Astrocyte (in vitro differentiated cells and primary cell): ENCODE data around the gene PLEKHA8. TPM values are rescaled to one million over a fixed set of nuclear protein-coding genes. Genes with fewer than 3 reads are reported as not detected.

ENCODE experiments used
- DNase-seq: peaks from one replicate; pipeline ENCODE4 v3.0.0-alpha.2; 2010; ENCODE audit warnings: low read depth
- FAIRE-seq: peaks from 2 replicates; lab custom pipeline; 2011; peaks lifted over from hg19 to GRCh38; lab: Jason Lieb, UNC
- H2AFZ ChIP-seq: 2 replicates; pipeline ENCODE4 v1.6.0; 2012; ENCODE audit warnings: low read depth, low read length, inconsistent platforms
- H3K27ac ChIP-seq: 2 replicates; pipeline ENCODE4 v1.5.1; 2011; ENCODE audit warnings: low read depth, low read length, inconsistent platforms
- H3K27me3 ChIP-seq: 2 replicates; pipeline ENCODE4 v1.6.0; 2011; ENCODE audit warnings: low read length, inconsistent platforms; ENCODE audit not compliant: insufficient read depth
- H3K36me3 ChIP-seq: 2 replicates; pipeline ENCODE4 v1.5.1; 2011; ENCODE audit warnings: low read length, inconsistent platforms; ENCODE audit not compliant: insufficient read depth
- H3K4me1 ChIP-seq: 2 replicates; pipeline ENCODE4 v1.5.1; 2011; ENCODE audit warnings: low read length, inconsistent platforms; ENCODE audit not compliant: insufficient read depth
- H3K4me2 ChIP-seq: 2 replicates; pipeline ENCODE4 v1.6.0; 2012; ENCODE audit warnings: low read length, inconsistent platforms
- H3K4me3 ChIP-seq: 2 replicates; pipeline ENCODE4 v1.5.1; 2011; ENCODE audit warnings: low read depth, mild to moderate bottlenecking, low read length, inconsistent platforms; ENCODE audit not compliant: insufficient read depth
- H3K79me2 ChIP-seq: 2 replicates; pipeline ENCODE4 v1.6.0; 2012; ENCODE audit warnings: mild to moderate bottlenecking, low read length, inconsistent platforms; ENCODE audit not compliant: insufficient read depth
- H3K9ac ChIP-seq: 2 replicates; pipeline ENCODE4 v1.6.0; 2012; ENCODE audit warnings: mild to moderate bottlenecking, low read length, inconsistent platforms
- H3K9me3 ChIP-seq: 2 replicates; pipeline ENCODE4 v1.5.1; 2012; ENCODE audit warnings: low read depth, mild to moderate bottlenecking, low read length, inconsistent platforms; ENCODE audit not compliant: insufficient read depth
- H4K20me1 ChIP-seq: 2 replicates; pipeline ENCODE4 v1.6.0; 2012; ENCODE audit warnings: low read length, inconsistent platforms; ENCODE audit not compliant: insufficient read depth
- H3K27ac Mint-ChIP-seq: one replicate; pipeline ENCODE4 v1.8.0; 2021; ENCODE audit warnings: mild to moderate bottlenecking, mixed read lengths; ENCODE audit not compliant: unreplicated experiment
- H3K27me3 Mint-ChIP-seq: one replicate; pipeline ENCODE4 v1.8.0; 2021; ENCODE audit warnings: low read depth, mixed read lengths; ENCODE audit not compliant: unreplicated experiment
- H3K36me3 Mint-ChIP-seq: one replicate; pipeline ENCODE4 v1.8.0; 2021; ENCODE audit warnings: low read depth, mixed read lengths; ENCODE audit not compliant: unreplicated experiment
- H3K4me1 Mint-ChIP-seq: one replicate; pipeline ENCODE4 v1.8.0; 2021; ENCODE audit warnings: low read depth, mixed read lengths; ENCODE audit not compliant: unreplicated experiment
- H3K4me3 Mint-ChIP-seq: one replicate; pipeline ENCODE4 v1.8.0; 2021; ENCODE audit warnings: mild to moderate bottlenecking, moderate library complexity, mixed read lengths; ENCODE audit not compliant: unreplicated experiment
- H3K9me3 Mint-ChIP-seq: one replicate; pipeline ENCODE4 v1.8.0; 2021; ENCODE audit warnings: mild to moderate bottlenecking, mixed read lengths; ENCODE audit not compliant: unreplicated experiment
- CTCF ChIP-seq: IDR thresholded peaks from 2 replicates; pipeline ENCODE4 v1.5.1; 2011; ENCODE audit warnings: low read depth, mild to moderate bottlenecking, inconsistent platforms, low read length, moderate library complexity; ENCODE audit not compliant: insufficient read depth
- EZH2 ChIP-seq: IDR thresholded peaks from 2 replicates; pipeline ENCODE4 v1.6.1; 2012; ENCODE audit warnings: mild to moderate bottlenecking, low read length, inconsistent platforms; ENCODE audit not compliant: insufficient read depth
- total RNA-seq: library from RNA; stranded (reverse); gene quantifications from 2 replicates; pipeline ENCODE4 v1.2.1, GENCODE V29; 2021

PLEKHA8 gene
- total RNA-seq, 1 donor from 2014 or later: 34.7 TPM

- Histone ChIP-seq H3K79me2 (no peaks in the 10 kb centered on the region), H3K4me1 (peaks cover 20% of the 10 kb centered on the region), H3K9ac (no peak overlapping the region), H3K36me3 (no peaks in the 10 kb centered on the region), H3K27me3 (peaks cover 5% of the 10 kb centered on the region), H4K20me1 (no peaks in the 10 kb centered on the region), H3K4me3 (no peak overlapping the region), H2AFZ (no peak overlapping the region), H3K9me3 (no peaks in the 10 kb centered on the region), H3K4me2 (no peak overlapping the region), H3K27ac (no peak overlapping the region)
- no peak for FAIRE-seq
- no peak for TF ChIP-seq EZH2
- no peak for TF ChIP-seq CTCF
- no peaks in the 10 kb centered on the region for H3K9me3 Mint-ChIP-seq
- H3K27me3 Mint-ChIP-seq: peaks cover 6% of the 10 kb centered on the region
- no peak for DNase-seq
- peak overlapping the region; percentile 35 for H3K27ac Mint-ChIP-seq
- H3K36me3 Mint-ChIP-seq: peaks cover 13% of the 10 kb centered on the region
- H3K4me1 Mint-ChIP-seq: peaks cover 54% of the 10 kb centered on the region
- no peak overlapping the region for H3K4me3 Mint-ChIP-seq
These were observed 142.4 kb downstream of the PLEKHA8 start for GRCh38 chr7:30170476-30171205.

GRCh38 chr7:30171766-30172447, 143.7 kb downstream of the PLEKHA8 start:
- Histone ChIP-seq H4K20me1 (no peaks in the 10 kb centered on the region), H3K27me3 (peaks cover 5% of the 10 kb centered on the region), H3K4me2 (no peak overlapping the region), H3K4me1 (peaks cover 20% of the 10 kb centered on the region), H3K4me3 (no peak overlapping the region), H3K36me3 (no peaks in the 10 kb centered on the region), H3K79me2 (no peaks in the 10 kb centered on the region), H3K27ac (no peak overlapping the region), H2AFZ (no peak overlapping the region), H3K9ac (no peak overlapping the region), H3K9me3 (no peaks in the 10 kb centered on the region)
- Mint-ChIP-seq H3K9me3 (no peaks in the 10 kb centered on the region), H3K4me3 (no peak overlapping the region), H3K27ac (no peak overlapping the region), H3K27me3 (peaks cover 5% of the 10 kb centered on the region), H3K36me3 (peaks cover 12% of the 10 kb centered on the region), H3K4me1 (peaks cover 44% of the 10 kb centered on the region)
- no peak for TF ChIP-seq CTCF
- peak; percentile 23 for DNase-seq
- FAIRE-seq: peak; percentile 17

GRCh38 chr7:30172451-30172850, 144.2 kb downstream of the PLEKHA8 start:
- Histone ChIP-seq H3K27me3 (peaks cover 5% of the 10 kb centered on the region), H2AFZ (no peak overlapping the region), H4K20me1 (no peaks in the 10 kb centered on the region), H3K79me2 (no peaks in the 10 kb centered on the region), H3K36me3 (no peaks in the 10 kb centered on the region), H3K27ac (no peak overlapping the region), H3K4me1 (peaks cover 20% of the 10 kb centered on the region), H3K9me3 (no peaks in the 10 kb centered on the region), H3K4me2 (peak overlapping the region; percentile 26), H3K9ac (no peak overlapping the region), H3K4me3 (no peak overlapping the region)
- no peak for DNase-seq
- FAIRE-seq: no peak
- Mint-ChIP-seq H3K27me3 (peaks cover 5% of the 10 kb centered on the region), H3K4me3 (no peak overlapping the region), H3K9me3 (no peaks in the 10 kb centered on the region), H3K4me1 (peaks cover 41% of the 10 kb centered on the region), H3K36me3 (peaks cover 8% of the 10 kb centered on the region), H3K27ac (peak overlapping the region; percentile 76)
- TF ChIP-seq CTCF: no peak
- TF ChIP-seq EZH2: no peak
